ENCODE results near the gene SLC12A9. TPM values are rescaled to one million over a fixed set of nuclear protein-coding genes. Genes with fewer than 3 reads are reported as not detected.

SLC12A9 gene
- total RNA-seq, 1 donor from 2014 or later = 27.7 TPM

DNA sequence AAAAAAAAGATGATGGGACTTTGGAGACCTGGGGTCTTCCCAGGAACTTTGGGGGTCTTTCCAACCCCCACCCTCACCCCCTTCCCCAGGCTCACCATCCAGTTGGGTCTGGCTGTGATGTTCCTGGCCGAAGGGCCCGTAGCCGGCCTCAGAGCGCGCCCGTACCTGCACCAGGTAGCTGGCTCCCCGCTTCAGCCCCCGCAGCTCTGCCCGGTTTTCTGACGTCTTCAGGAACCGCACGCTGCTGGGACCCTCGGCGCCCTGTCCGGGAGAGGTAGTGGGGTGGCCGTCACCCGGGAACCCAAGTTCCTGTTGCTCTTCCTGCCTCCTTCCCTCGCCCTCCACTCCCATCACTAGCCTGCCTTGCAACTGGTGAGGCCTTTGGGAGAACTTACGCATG, 35.4 kb upstream of the SLC12A9 start:
- no peaks in the 10 kb centered on the region for H3K4me1 Mint-ChIP-seq
- no peaks in the 10 kb centered on the region for H3K9me3 Mint-ChIP-seq
- no peak overlapping the region for H3K27ac Mint-ChIP-seq (ENCODE audit: unreplicated experiment)
- H3K4me3 Mint-ChIP-seq = no peak overlapping the region
- no peaks in the 10 kb centered on the region for H3K27me3 Mint-ChIP-seq (ENCODE audit: low read depth)
- TF ChIP-seq, protein P1, sequence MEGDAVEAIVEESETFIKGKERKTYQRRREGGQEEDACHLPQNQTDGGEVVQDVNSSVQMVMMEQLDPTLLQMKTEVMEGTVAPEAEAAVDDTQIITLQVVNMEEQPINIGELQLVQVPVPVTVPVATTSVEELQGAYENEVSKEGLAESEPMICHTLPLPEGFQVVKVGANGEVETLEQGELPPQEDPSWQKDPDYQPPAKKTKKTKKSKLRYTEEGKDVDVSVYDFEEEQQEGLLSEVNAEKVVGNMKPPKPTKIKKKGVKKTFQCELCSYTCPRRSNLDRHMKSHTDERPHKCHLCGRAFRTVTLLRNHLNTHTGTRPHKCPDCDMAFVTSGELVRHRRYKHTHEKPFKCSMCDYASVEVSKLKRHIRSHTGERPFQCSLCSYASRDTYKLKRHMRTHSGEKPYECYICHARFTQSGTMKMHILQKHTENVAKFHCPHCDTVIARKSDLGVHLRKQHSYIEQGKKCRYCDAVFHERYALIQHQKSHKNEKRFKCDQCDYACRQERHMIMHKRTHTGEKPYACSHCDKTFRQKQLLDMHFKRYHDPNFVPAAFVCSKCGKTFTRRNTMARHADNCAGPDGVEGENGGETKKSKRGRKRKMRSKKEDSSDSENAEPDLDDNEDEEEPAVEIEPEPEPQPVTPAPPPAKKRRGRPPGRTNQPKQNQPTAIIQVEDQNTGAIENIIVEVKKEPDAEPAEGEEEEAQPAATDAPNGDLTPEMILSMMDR (conservative IDR thresholded peaks at IDR 0.05) = no peak
- no peak for DNase-seq (ENCODE audit: low read depth, low spot score)
- H3K36me3 Mint-ChIP-seq (ENCODE audit: low read depth) = peaks cover 18% of the 10 kb centered on the region

DNA sequence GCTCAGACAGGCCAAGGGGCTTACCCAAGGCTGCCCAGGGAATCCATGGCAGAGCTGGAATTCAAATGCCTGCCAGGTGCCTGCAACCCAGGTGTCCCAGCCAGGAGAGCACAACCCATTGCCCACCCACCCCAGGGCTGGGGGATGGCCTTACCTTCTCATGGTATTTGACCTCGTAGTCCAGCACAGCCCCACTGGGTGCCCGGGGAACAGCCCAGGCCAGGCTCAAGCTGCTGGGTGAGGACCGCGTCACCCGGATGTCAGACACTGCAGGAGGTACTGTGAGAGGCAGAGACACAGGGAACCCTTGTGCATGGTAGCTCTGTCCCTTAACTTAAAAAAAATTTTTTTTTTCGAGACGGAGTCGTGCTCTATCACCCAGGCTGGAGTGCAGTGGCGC, 34.1 kb upstream of the SLC12A9 start:
- Mint-ChIP-seq H3K27ac (ENCODE audit: unreplicated experiment) (no peak overlapping the region), H3K36me3 (ENCODE audit: low read depth) (peaks cover 18% of the 10 kb centered on the region), H3K4me3 (no peak overlapping the region), H3K9me3 (no peaks in the 10 kb centered on the region), H3K4me1 (no peaks in the 10 kb centered on the region), H3K27me3 (ENCODE audit: low read depth) (no peaks in the 10 kb centered on the region)
- TF ChIP-seq, protein P1 (conservative IDR thresholded peaks at IDR 0.05) = no peak
- no peak for DNase-seq (ENCODE audit: low read depth, low spot score)

DNA sequence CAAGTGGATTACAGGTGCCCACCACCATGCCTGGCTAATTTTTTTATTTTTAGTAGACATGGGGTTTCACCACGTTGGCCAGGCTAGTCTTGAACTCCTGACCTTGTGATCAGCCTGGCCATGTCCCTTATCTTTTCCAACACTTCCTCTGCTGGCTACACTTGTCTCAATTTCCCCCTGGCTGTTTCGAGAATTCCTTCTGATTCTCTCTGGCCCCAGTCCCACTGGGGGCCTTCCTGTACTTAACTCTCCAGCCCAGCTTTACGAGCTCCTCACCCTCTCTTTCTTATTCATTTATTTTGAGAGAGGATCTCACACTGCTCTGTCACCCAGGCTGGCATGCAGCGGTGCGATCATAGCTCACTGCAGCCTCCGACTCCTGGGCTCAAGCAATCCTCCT, 33.7 kb upstream of the SLC12A9 start:
- Mint-ChIP-seq H3K4me1 (no peaks in the 10 kb centered on the region), H3K27ac (ENCODE audit: unreplicated experiment) (no peak overlapping the region), H3K36me3 (ENCODE audit: low read depth) (peaks cover 18% of the 10 kb centered on the region), H3K4me3 (no peak overlapping the region), H3K27me3 (ENCODE audit: low read depth) (no peaks in the 10 kb centered on the region), H3K9me3 (no peaks in the 10 kb centered on the region)
- no peak for DNase-seq (ENCODE audit: low read depth, low spot score)
- TF ChIP-seq, protein P1 (conservative IDR thresholded peaks at IDR 0.05) = no peak

DNA sequence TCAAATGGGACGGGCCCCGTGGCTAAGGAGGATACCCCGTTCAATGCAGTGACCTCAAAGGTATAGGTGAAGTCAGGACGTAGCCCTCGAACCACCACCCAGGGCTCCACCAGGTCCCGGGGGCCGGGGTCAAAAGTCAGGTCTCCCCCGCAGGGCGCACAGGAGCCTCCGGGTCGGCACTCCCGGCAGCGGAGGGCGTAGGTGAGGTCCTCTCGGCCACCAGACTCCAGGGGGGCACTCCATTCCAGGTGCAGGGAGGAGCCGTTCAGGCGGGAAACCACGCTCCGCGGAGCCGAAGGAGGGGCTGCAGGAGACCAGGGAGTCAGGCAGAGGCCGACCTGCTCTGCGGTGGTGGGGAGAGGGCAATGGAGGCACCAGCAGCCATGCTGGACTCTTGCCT, 32.9 kb upstream of the SLC12A9 start:
- no peak overlapping the region for H3K27ac Mint-ChIP-seq (ENCODE audit: unreplicated experiment)
- TF ChIP-seq, protein P1 (conservative IDR thresholded peaks at IDR 0.05) = no peak
- no peaks in the 10 kb centered on the region for H3K27me3 Mint-ChIP-seq (ENCODE audit: low read depth)
- H3K4me1 Mint-ChIP-seq = no peaks in the 10 kb centered on the region
- no peak overlapping the region for H3K4me3 Mint-ChIP-seq
- no peak for DNase-seq (ENCODE audit: low read depth, low spot score)
- no peaks in the 10 kb centered on the region for H3K9me3 Mint-ChIP-seq
- peaks cover 18% of the 10 kb centered on the region for H3K36me3 Mint-ChIP-seq (ENCODE audit: low read depth)

DNA sequence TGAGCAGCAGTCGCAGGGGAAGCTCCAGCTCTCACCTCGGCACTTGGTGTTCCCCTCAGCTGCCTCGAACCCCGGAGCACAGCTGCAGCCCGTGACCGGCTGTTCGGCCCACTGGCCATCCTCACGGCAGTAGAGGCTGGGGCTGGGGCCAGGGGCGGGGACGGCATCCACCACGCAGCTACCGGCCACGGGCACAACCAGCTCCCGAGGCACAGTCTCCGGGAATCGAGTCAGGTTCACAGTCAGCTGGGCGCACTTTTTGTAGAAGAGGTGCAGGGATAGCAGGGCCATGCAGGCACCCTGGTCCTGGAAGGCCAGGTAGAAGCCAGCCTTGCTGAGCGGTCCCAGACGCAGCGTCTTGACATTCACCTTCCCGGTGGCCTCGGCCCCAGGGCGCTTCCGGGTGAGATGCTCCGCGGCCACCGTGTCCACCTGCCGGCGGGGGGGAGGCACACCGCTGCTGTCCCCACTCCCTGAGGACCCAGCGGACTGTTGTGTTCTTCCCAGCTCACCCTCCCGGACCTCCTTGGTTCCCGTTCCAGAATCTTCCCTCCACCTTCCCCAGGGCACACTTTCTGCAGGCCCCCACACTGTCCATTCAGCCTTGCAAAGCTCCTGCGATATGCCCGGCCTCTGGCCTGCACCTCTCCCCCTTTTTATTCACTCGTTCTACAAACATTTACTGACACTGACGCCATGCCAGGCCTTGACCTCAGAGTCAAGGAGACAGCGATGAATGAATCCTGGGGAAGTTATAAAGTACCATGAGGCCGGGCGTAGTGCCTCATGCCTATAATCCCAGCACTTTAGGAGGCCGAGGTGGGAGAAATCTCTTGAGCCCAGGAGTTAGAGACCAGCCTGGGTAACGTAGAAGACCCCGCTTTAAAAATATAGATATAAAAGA, 30.0 kb upstream of the SLC12A9 start:
- Mint-ChIP-seq H3K9me3 (no peaks in the 10 kb centered on the region), H3K4me1 (peaks cover 17% of the 10 kb centered on the region), H3K27me3 (ENCODE audit: low read depth) (no peaks in the 10 kb centered on the region), H3K27ac (ENCODE audit: unreplicated experiment) (no peak overlapping the region), H3K4me3 (no peak overlapping the region), H3K36me3 (ENCODE audit: low read depth) (peaks cover 9% of the 10 kb centered on the region)
- DNase-seq (ENCODE audit: low read depth, low spot score) = no peak
- TF ChIP-seq, protein P1 (conservative IDR thresholded peaks at IDR 0.05) = no peak

Measured in neural crest cell (in vitro differentiated cells).